K562 (cell line): ENCODE results near the gene CCR2.

ENCODE experiments used
- CREB1 ChIP-seq, 2 experiments: sonication (generic) in 1 of 2; formaldehyde crosslinking in 1 of 2; IDR thresholded peaks; 2 replicates each; pipeline versions ENCODE4 v1.6.1 to v1.8.0; 2012 to 2022; ENCODE audit warnings: inconsistent platforms in 1 of 2, mild to moderate bottlenecking in 1 of 2, missing genetic modification reagents in 1 of 2, moderate library complexity in 1 of 2
- MLX ChIP-seq, 2 experiments: fragments of 450-650 bp in 1 of 2; sonication (generic) in 1 of 2; formaldehyde crosslinking; conservative IDR thresholded peaks; 2 replicates each; pipeline versions ENCODE4 v1.4.0 to v1.8.1; 2020 to 2022; ENCODE audit warnings: mild to moderate bottlenecking in 1 of 2, missing genetic modification reagents in 1 of 2
- POLR2AphosphoS5 ChIP-seq: IDR thresholded peaks from 2 replicates; pipeline ENCODE4 v1.6.1; 2011; ENCODE audit warnings: mild to moderate bottlenecking, low read depth, low read length, moderate library complexity; ENCODE audit not compliant: control insufficient read depth, insufficient read depth
- RFX5 ChIP-seq: IDR thresholded peaks from 2 replicates; pipeline ENCODE4 v1.6.1; 2011; ENCODE audit warnings: low read depth, mild to moderate bottlenecking, improper control_type of control experiment, low read length
- SIN3A ChIP-seq, 2 experiments: fragments of 150-350 bp in 1 of 2; IDR thresholded peaks; 2 replicates each; pipeline ENCODE4 v1.6.1; 2011 to 2016; ENCODE audit warnings: borderline replicate concordance in 2 of 2, low read depth in 2 of 2, low read length in 2 of 2, mild to moderate bottlenecking in 2 of 2, moderate library complexity in 2 of 2; ENCODE audit not compliant: control insufficient read depth in 1 of 2
- YY1 ChIP-seq, 3 experiments: IDR thresholded peaks; 2 replicates each; pipeline ENCODE4 v1.6.1; 2011; ENCODE audit warnings: low read length in 2 of 3, mild to moderate bottlenecking in 2 of 3, moderate library complexity in 2 of 3, borderline replicate concordance in 1 of 3, control low read depth in 1 of 3, low read depth in 1 of 3; ENCODE audit not compliant: insufficient read depth in 3 of 3, insufficient replicate concordance in 2 of 3, control insufficient read depth in 1 of 3, insufficient read length in 1 of 3; ENCODE audit errors: extremely low read depth in 1 of 3
- ZKSCAN1 ChIP-seq: fragments of 150-350 bp; IDR thresholded peaks from 2 replicates; pipeline ENCODE4 v1.6.1; 2016; ENCODE audit warnings: low read depth, low read length
- ZNF146 ChIP-seq: IDR thresholded peaks from one replicate; pipeline ENCODE4 v1.6.1; 2018; ENCODE audit warnings: missing compliant biosample characterization; ENCODE audit not compliant: unreplicated experiment

DNA sequence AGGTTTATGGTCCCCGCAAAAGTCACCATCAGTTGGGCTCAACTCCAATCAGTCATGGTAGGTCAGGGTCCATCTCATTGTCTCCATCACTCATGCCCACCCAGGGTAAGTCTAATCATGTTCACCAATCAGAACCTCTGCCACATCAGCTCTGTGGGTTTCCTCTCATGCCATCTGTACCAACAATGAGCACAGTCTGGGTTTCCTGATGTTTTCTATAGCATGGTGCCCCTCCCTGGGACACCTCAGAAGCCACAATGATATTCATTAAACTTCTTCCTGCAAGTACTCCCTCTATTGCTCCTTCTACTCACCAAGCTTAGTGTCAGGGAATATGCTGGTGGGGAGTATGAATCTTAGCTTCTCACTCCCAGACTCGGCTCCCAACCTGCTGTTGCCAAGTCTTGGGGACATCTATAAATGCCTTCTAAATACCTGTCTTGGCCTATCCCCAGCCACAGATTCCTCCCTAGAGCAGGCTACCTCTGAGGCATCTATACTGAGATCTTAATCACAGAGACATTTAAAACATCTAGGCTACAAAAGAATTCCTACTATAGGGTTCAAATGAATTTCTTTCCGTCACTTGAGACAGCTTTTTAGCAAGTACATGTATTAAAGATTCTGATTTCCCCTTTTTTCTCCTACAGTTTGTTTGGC, 5.0 kb upstream of the CCR2 start:
- TF ChIP-seq CREB1 (IDR thresholded peaks at IDR 0.05) (no peak), CREB1 (CRISPR knock-in tag; IDR thresholded peaks at IDR 0.05) (no peak), RFX5 (no peak), SIN3A (IDR thresholded peaks at IDR 0.05; ENCODE audit: borderline replicate concordance in 2 of 2, control insufficient read depth in 1 of 2, low read depth in 2 of 2, low read length in 2 of 2) (no peak), YY1 (IDR thresholded peaks at IDR 0.05; ENCODE audit: borderline replicate concordance in 1 of 3, control insufficient read depth in 1 of 3, extremely low read depth in 1 of 3, insufficient read depth in 3 of 3, insufficient read length in 1 of 3, insufficient replicate concordance in 2 of 3, low read depth in 1 of 3, low read length in 2 of 3) (no peak), POLR2AphosphoS5 (no peak), ZKSCAN1 (no peak), MLX (CRISPR knock-in tag; conservative IDR thresholded peaks at IDR 0.05) (no peak), ZNF146 (no peak)
